ENCODE measurements around the gene SNX27.

DNA sequence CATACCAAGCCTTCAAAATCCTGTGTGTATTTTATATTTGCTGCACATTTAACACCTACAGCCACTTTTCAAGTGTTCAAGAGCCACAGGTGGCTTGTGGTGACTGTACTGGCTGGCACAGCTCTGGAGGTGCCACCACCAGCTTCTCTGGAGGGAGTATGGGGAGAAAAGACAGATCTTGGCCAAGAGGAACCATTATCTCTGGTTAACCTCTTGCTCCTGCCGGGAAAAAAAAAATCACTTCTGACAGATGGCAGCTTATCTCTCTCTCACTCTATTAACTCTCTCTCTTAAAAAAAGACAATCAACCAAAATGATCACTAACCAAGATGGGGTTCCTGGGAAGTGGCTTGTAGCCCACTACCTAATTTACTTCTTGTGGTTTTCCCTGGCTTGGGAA, 108.3 kb downstream of the SNX27 start:
- no peak for TF ChIP-seq POLR2AphosphoS5 (IDR thresholded peaks at IDR 0.05; ENCODE audit: low read depth)
- TF ChIP-seq EZH2phosphoT487 (IDR thresholded peaks at IDR 0.05; ENCODE audit: unreplicated experiment), result no peak
- TF ChIP-seq, protein P1, sequence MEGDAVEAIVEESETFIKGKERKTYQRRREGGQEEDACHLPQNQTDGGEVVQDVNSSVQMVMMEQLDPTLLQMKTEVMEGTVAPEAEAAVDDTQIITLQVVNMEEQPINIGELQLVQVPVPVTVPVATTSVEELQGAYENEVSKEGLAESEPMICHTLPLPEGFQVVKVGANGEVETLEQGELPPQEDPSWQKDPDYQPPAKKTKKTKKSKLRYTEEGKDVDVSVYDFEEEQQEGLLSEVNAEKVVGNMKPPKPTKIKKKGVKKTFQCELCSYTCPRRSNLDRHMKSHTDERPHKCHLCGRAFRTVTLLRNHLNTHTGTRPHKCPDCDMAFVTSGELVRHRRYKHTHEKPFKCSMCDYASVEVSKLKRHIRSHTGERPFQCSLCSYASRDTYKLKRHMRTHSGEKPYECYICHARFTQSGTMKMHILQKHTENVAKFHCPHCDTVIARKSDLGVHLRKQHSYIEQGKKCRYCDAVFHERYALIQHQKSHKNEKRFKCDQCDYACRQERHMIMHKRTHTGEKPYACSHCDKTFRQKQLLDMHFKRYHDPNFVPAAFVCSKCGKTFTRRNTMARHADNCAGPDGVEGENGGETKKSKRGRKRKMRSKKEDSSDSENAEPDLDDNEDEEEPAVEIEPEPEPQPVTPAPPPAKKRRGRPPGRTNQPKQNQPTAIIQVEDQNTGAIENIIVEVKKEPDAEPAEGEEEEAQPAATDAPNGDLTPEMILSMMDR (conservative IDR thresholded peaks at IDR 0.05; ENCODE audit: low read depth in 2 of 2), result no peak
- no peak for TF ChIP-seq EZH2 (IDR thresholded peaks at IDR 0.05; ENCODE audit: low read depth, unreplicated experiment)
- no peak for TF ChIP-seq NANOG (IDR thresholded peaks at IDR 0.05; ENCODE audit: borderline replicate concordance)
- TF ChIP-seq, protein P2, sequence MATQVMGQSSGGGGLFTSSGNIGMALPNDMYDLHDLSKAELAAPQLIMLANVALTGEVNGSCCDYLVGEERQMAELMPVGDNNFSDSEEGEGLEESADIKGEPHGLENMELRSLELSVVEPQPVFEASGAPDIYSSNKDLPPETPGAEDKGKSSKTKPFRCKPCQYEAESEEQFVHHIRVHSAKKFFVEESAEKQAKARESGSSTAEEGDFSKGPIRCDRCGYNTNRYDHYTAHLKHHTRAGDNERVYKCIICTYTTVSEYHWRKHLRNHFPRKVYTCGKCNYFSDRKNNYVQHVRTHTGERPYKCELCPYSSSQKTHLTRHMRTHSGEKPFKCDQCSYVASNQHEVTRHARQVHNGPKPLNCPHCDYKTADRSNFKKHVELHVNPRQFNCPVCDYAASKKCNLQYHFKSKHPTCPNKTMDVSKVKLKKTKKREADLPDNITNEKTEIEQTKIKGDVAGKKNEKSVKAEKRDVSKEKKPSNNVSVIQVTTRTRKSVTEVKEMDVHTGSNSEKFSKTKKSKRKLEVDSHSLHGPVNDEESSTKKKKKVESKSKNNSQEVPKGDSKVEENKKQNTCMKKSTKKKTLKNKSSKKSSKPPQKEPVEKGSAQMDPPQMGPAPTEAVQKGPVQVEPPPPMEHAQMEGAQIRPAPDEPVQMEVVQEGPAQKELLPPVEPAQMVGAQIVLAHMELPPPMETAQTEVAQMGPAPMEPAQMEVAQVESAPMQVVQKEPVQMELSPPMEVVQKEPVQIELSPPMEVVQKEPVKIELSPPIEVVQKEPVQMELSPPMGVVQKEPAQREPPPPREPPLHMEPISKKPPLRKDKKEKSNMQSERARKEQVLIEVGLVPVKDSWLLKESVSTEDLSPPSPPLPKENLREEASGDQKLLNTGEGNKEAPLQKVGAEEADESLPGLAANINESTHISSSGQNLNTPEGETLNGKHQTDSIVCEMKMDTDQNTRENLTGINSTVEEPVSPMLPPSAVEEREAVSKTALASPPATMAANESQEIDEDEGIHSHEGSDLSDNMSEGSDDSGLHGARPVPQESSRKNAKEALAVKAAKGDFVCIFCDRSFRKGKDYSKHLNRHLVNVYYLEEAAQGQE (IDR thresholded peaks at IDR 0.05; ENCODE audit: unreplicated experiment), result no peak
- TF ChIP-seq CREB1 (CRISPR knock-in tag; IDR thresholded peaks at IDR 0.05; ENCODE audit: low read depth), result no peak
- TF ChIP-seq ETS1 (IDR thresholded peaks at IDR 0.05), result no peak
- TF ChIP-seq, protein P3, sequence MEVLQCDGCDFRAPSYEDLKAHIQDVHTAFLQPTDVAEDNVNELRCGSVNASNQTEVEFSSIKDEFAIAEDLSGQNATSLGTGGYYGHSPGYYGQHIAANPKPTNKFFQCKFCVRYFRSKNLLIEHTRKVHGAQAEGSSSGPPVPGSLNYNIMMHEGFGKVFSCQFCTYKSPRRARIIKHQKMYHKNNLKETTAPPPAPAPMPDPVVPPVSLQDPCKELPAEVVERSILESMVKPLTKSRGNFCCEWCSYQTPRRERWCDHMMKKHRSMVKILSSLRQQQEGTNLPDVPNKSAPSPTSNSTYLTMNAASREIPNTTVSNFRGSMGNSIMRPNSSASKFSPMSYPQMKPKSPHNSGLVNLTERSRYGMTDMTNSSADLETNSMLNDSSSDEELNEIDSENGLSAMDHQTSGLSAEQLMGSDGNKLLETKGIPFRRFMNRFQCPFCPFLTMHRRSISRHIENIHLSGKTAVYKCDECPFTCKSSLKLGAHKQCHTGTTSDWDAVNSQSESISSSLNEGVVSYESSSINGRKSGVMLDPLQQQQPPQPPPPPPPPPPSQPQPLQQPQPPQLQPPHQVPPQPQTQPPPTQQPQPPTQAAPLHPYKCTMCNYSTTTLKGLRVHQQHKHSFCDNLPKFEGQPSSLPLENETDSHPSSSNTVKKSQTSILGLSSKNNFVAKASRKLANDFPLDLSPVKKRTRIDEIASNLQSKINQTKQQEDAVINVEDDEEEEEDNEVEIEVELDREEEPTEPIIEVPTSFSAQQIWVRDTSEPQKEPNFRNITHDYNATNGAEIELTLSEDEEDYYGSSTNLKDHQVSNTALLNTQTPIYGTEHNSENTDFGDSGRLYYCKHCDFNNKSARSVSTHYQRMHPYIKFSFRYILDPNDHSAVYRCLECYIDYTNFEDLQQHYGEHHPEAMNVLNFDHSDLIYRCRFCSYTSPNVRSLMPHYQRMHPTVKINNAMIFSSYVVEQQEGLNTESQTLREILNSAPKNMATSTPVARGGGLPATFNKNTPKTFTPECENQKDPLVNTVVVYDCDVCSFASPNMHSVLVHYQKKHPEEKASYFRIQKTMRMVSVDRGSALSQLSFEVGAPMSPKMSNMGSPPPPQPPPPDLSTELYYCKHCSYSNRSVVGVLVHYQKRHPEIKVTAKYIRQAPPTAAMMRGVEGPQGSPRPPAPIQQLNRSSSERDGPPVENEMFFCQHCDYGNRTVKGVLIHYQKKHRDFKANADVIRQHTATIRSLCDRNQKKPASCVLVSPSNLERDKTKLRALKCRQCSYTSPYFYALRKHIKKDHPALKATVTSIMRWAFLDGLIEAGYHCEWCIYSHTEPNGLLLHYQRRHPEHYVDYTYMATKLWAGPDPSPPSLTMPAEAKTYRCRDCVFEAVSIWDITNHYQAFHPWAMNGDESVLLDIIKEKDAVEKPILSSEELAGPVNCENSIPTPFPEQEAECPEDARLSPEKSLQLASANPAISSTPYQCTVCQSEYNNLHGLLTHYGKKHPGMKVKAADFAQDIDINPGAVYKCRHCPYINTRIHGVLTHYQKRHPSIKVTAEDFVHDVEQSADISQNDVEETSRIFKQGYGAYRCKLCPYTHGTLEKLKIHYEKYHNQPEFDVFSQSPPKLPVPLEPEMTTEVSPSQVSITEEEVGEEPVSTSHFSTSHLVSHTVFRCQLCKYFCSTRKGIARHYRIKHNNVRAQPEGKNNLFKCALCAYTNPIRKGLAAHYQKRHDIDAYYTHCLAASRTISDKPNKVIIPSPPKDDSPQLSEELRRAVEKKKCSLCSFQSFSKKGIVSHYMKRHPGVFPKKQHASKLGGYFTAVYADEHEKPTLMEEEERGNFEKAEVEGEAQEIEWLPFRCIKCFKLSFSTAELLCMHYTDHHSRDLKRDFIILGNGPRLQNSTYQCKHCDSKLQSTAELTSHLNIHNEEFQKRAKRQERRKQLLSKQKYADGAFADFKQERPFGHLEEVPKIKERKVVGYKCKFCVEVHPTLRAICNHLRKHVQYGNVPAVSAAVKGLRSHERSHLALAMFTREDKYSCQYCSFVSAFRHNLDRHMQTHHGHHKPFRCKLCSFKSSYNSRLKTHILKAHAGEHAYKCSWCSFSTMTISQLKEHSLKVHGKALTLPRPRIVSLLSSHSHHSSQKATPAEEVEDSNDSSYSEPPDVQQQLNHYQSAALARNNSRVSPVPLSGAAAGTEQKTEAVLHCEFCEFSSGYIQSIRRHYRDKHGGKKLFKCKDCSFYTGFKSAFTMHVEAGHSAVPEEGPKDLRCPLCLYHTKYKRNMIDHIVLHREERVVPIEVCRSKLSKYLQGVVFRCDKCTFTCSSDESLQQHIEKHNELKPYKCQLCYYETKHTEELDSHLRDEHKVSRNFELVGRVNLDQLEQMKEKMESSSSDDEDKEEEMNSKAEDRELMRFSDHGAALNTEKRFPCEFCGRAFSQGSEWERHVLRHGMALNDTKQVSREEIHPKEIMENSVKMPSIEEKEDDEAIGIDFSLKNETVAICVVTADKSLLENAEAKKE (CRISPR knock-in tag; IDR thresholded peaks at IDR 0.05), result no peak
